B cell (primary cell): ENCODE measurements around the gene PCOLCE2. TPM values are rescaled to one million over a fixed set of nuclear protein-coding genes. Genes with fewer than 3 reads are reported as not detected.

ENCODE experiments used
- ATAC-seq: fragments of 200-7000 bp; cut with Tn5 transposase; one replicate; pipeline ENCODE4 v1.10.0; 2021; ENCODE audit warnings: low read depth, mild to moderate bottlenecking, moderate number of reproducible peaks, moderate library complexity
- CTCF ChIA-PET: fragments of 350-600 bp; sonication (Branson Sonifier 250); formaldehyde crosslinking; loops from one replicate; lab custom pipeline; 2021; ENCODE audit warnings: antibody characterized with exemption, inconsistent platforms; lab: Charles Lee
- POLR2A ChIA-PET: fragments of 350-600 bp; sonication (Branson Sonifier 250); formaldehyde crosslinking; loops from one replicate; lab custom pipeline; 2021; ENCODE audit warnings: antibody characterized with exemption; lab: Charles Lee
- DNase-seq: peaks from one replicate; pipeline ENCODE4 v3.0.0; 2013
- H2AFZ ChIP-seq: 2 replicates; pipeline ENCODE4 v1.6.1; 2012; ENCODE audit warnings: mild to moderate bottlenecking, low read depth, low read length; ENCODE audit not compliant: insufficient read depth, poor library complexity, severe bottlenecking
- H3K27ac ChIP-seq, 2 donors: 1 replicate in 1 of 2; 2 replicates in 1 of 2; pipeline ENCODE4 v1.5.1; 2012 to 2013; ENCODE audit warnings: low read length in 2 of 2, mild to moderate bottlenecking in 2 of 2, moderate library complexity in 1 of 2
- H3K27me3 ChIP-seq, 4 experiments: fragments of 200-600 bp in 1 of 4; sonication (generic) in 1 of 4; replicated peaks in 1 of 4; 1 replicate in 2 of 4; 2 replicates in 2 of 4; pipeline versions ENCODE4 v1.6.1 to v1.7.0; 2013 to 2016; ENCODE audit warnings: low read length in 3 of 4, mild to moderate bottlenecking in 2 of 4, mixed read lengths in 1 of 4, moderate library complexity in 1 of 4; ENCODE audit not compliant: insufficient read depth in 4 of 4, control insufficient read depth in 3 of 4; ENCODE audit errors: control extremely low read depth in 1 of 4
- H3K36me3 ChIP-seq, 2 experiments: replicated peaks in 1 of 2; 1 replicate in 1 of 2; 2 replicates in 1 of 2; pipeline versions ENCODE4 v1.6.1 to v1.7.1; 2013; ENCODE audit warnings: low read length in 1 of 2; ENCODE audit not compliant: insufficient read depth in 2 of 2, control insufficient read depth in 1 of 2; ENCODE audit errors: control extremely low read depth in 1 of 2, extremely low read depth in 1 of 2
- H3K4me1 ChIP-seq, 2 donors: fragments of 200-600 bp in 1 of 2; sonication (generic) in 1 of 2; 1 replicate in 1 of 2; 2 replicates in 1 of 2; pipeline versions ENCODE4 v1.5.1 to v1.6.1; 2013 to 2017; ENCODE audit warnings: low read length in 2 of 2; ENCODE audit not compliant: control insufficient read depth in 2 of 2, insufficient read depth in 2 of 2
- H3K4me2 ChIP-seq: replicated peaks from 2 replicates; pipeline ENCODE3; 2012; ENCODE audit warnings: mild to moderate bottlenecking, low read depth, low read length; ENCODE audit not compliant: poor library complexity, severe bottlenecking
- H3K4me3 ChIP-seq, 5 experiments: fragments of 200-600 bp in 1 of 5; sonication (generic) in 1 of 5; 1 replicate in 3 of 5; 2 replicates in 2 of 5; pipeline versions ENCODE4 v1.5.1 to v1.7.0; 2011 to 2016; ENCODE audit warnings: low read length in 4 of 5, mild to moderate bottlenecking in 4 of 5, low read depth in 2 of 5, control low read depth in 1 of 5, moderate library complexity in 1 of 5; ENCODE audit not compliant: insufficient read depth in 1 of 5; ENCODE audit errors: control extremely low read depth in 1 of 5, extremely low read depth in 1 of 5
- H3K79me2 ChIP-seq: fragments of 200-600 bp; sonication (generic); one replicate; pipeline ENCODE4 v1.6.0; 2016; ENCODE audit warnings: low read length; ENCODE audit not compliant: control insufficient read depth, insufficient read depth
- H3K9ac ChIP-seq: fragments of 200-600 bp; sonication (generic); 2 replicates; pipeline ENCODE4 v1.6.1; 2017; ENCODE audit warnings: mild to moderate bottlenecking, low read length, moderate library complexity
- H3K9me3 ChIP-seq, 3 donors: one replicate each; pipeline versions ENCODE4 v1.6.1 to v1.7.1; 2013; ENCODE audit warnings: low read length in 2 of 3; ENCODE audit not compliant: control insufficient read depth in 2 of 3, insufficient read depth in 1 of 3; ENCODE audit errors: control extremely low read depth in 1 of 3
- H4K20me1 ChIP-seq: 2 replicates; pipeline ENCODE4 v1.6.0; 2012; ENCODE audit warnings: mild to moderate bottlenecking, low read length; ENCODE audit not compliant: insufficient read depth, control insufficient read depth, poor library complexity, severe bottlenecking
- H3K27ac Mint-ChIP-seq: one replicate; pipeline ENCODE4 v1.8.0; 2021; ENCODE audit warnings: mixed read lengths
- H3K27me3 Mint-ChIP-seq: one replicate; pipeline ENCODE4 v1.8.0; 2021; ENCODE audit warnings: mixed read lengths
- H3K4me1 Mint-ChIP-seq: one replicate; pipeline ENCODE4 v1.8.0; 2021; ENCODE audit warnings: mixed read lengths
- H3K4me3 Mint-ChIP-seq: one replicate; pipeline ENCODE4 v1.8.0; 2021; ENCODE audit warnings: mixed read lengths
- H3K9me3 Mint-ChIP-seq: one replicate; pipeline ENCODE4 v1.8.0; 2022; ENCODE audit warnings: mixed read lengths; ENCODE audit not compliant: insufficient read depth
- EZH2 ChIP-seq: IDR thresholded peaks from 2 replicates; pipeline ENCODE4 v1.6.1; 2012; ENCODE audit warnings: borderline replicate concordance, low read depth, mild to moderate bottlenecking, moderate library complexity, low read length; ENCODE audit not compliant: insufficient read depth, poor library complexity, severe bottlenecking
- WGBS: methylation state at CpG from one replicate; pipeline ENCODE4 v1.1.5; 2013; ENCODE audit warnings: missing lambda C conversion rate; ENCODE audit not compliant: insufficient coverage; 5-methylcytosine and 5-hydroxymethylcytosine counted together
- intact Hi-C: fragments of 100-400 bp; cut with micrococcal nuclease; formaldehyde crosslinking; loops from one replicate; pipeline ENCODE4 v1.10.0; 2022
- polyA minus RNA-seq: library from RNA; depleted of rRNA, polyadenylated mRNA; stranded (reverse); fragments of >200 nt; gene quantifications from 2 replicates; pipeline ENCODE4 v1.2.3, GENCODE V29; 2012
- polyA plus RNA-seq: library from polyadenylated mRNA; depleted of rRNA; stranded (reverse); fragments of >200 nt; gene quantifications from 2 replicates; pipeline ENCODE4 v1.2.3, GENCODE V29; 2012
- total RNA-seq, 2 donors: library from RNA; stranded (reverse); fragments of 120-200 nt in 1 of 2; gene quantifications; 1 replicate in 1 of 2; 2 replicates in 1 of 2; pipeline versions ENCODE4 v1.2.3 to v1.2.4, GENCODE V29; 2013 to 2022
- TF ChIP-seq, protein P1 (sequence below): fragments of 200-600 bp; IDR thresholded peaks from one replicate; pipeline ENCODE4 v1.8.0; 2022; ENCODE audit warnings: antibody characterized with exemption, mild to moderate bottlenecking

Gene PCOLCE2
- not detected in 2 replicates for total RNA-seq
- total RNA-seq (2013) = not detected
- not detected in 2 replicates for polyA plus RNA-seq
- not detected in 2 replicates for polyA minus RNA-seq

DNA sequence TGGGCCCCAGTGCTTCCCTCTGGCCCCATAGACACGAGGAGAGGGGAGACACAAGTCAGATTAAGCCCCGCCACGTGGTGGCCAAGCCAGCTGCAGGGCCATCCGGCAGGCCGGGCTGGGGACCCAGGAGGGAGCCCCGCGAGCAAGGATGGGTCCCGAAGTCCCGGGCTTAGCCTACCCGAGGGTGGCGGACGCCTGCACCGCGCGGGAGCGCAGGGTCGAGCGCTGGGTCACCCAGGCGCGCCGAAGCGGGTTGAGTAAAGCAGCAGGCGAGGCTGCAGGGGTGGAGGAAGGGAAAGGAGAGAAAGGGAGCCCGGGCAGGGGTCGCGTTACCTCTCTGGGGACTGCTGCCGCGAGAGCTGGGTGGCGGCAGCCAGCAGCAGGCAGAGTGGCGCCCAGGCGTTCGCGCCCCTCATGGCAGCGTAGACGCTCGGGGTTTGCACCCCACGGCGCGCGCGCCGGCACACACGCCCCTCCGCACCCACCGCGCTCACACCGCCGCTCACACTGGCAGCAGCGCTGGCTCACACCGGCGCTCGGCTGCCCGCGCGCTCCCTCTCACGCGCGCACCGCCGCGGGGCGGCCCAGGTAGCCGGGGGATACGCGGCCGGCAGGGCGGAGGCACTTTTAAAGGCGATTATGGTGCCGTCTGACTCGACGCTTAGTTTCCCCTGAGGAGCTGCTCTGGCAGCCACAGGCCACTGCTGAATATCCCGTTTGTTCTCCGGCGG lies at the start of gene PCOLCE2:
Gene PCOLCE2 (minus strand): TSS at position 603 of the 731 bp plus-strand sequence. CDS start 187 bp downstream, at position 416.
- TF ChIP-seq, protein P1, sequence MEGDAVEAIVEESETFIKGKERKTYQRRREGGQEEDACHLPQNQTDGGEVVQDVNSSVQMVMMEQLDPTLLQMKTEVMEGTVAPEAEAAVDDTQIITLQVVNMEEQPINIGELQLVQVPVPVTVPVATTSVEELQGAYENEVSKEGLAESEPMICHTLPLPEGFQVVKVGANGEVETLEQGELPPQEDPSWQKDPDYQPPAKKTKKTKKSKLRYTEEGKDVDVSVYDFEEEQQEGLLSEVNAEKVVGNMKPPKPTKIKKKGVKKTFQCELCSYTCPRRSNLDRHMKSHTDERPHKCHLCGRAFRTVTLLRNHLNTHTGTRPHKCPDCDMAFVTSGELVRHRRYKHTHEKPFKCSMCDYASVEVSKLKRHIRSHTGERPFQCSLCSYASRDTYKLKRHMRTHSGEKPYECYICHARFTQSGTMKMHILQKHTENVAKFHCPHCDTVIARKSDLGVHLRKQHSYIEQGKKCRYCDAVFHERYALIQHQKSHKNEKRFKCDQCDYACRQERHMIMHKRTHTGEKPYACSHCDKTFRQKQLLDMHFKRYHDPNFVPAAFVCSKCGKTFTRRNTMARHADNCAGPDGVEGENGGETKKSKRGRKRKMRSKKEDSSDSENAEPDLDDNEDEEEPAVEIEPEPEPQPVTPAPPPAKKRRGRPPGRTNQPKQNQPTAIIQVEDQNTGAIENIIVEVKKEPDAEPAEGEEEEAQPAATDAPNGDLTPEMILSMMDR = no peak
- TF ChIP-seq EZH2 = no peak
- no peaks in the 10 kb centered on the region for H3K9me3 ChIP-seq
- H3K27me3 Mint-ChIP-seq = peaks cover 48% of the 10 kb centered on the region
- DNase-seq (peak; percentile 20), ATAC-seq (peak; percentile 10)
- H3K4me1 ChIP-seq = peaks cover 12 to 13% of the 10 kb centered on the region in 2 donors
- H3K27me3 ChIP-seq = peaks cover 0 to 30% (median 17%) of the 10 kb centered on the region in 4 experiments
- no peaks in the 10 kb centered on the region for H3K36me3 ChIP-seq
- H3K4me1 Mint-ChIP-seq = peaks cover 6% of the 10 kb centered on the region
- H3K9me3 Mint-ChIP-seq = no peaks in the 10 kb centered on the region
- peak within 1 kb of the TSS; percentile 62 for H2AFZ ChIP-seq
- intact Hi-C loops = no loop called here
- peak within 1 kb of the TSS; percentile 58 for H3K4me3 Mint-ChIP-seq
- no peaks in the 10 kb centered on the region for H3K79me2 ChIP-seq
- ChIA-PET POLR2A (no interaction called here), CTCF (no interaction called here)
- no peaks in the 10 kb centered on the region for H4K20me1 ChIP-seq
- no peak within 1 kb of the TSS for H3K27ac Mint-ChIP-seq
- H3K4me3 ChIP-seq = peak within 1 kb of the TSS in 3 of 5 experiments; percentile 33 to 46 (median 40)
- H3K9ac ChIP-seq = peak within 1 kb of the TSS; percentile 45
- WGBS = 2% methylated on average over 74 of the region's 74 CpGs
- peak within 1 kb of the TSS; percentile 75 for H3K4me2 ChIP-seq
- H3K27ac ChIP-seq = no peak within 1 kb of the TSS

- H3K27ac Mint-ChIP-seq = no peak overlapping the region
- Histone ChIP-seq H3K27me3 (no peaks in the 10 kb centered on the region), H3K4me3 (no peak overlapping the region), H3K27ac (no peak overlapping the region), H3K9ac (no peak overlapping the region), H3K36me3 (no peaks in the 10 kb centered on the region), H4K20me1 (no peaks in the 10 kb centered on the region), H3K4me1 (no peaks in the 10 kb centered on the region), H2AFZ (no peak overlapping the region), H3K4me2 (no peak overlapping the region), H3K9me3 (no peaks in the 10 kb centered on the region), H3K79me2 (no peaks in the 10 kb centered on the region)
- CTCF ChIA-PET = no interaction called here
- intact Hi-C loops = no loop called here
- peaks cover 21% of the 10 kb centered on the region for H3K27me3 Mint-ChIP-seq
- 72% methylated on average over 3 of the region's 5 CpGs for WGBS
- H3K9me3 Mint-ChIP-seq = no peaks in the 10 kb centered on the region
- ATAC-seq (no peak), DNase-seq (no peak)
- no peak overlapping the region for H3K4me3 Mint-ChIP-seq
- TF ChIP-seq, protein P1 = no peak
- no peak for TF ChIP-seq EZH2
- POLR2A ChIA-PET = no interaction called here
- H3K4me1 Mint-ChIP-seq = no peaks in the 10 kb centered on the region
These were observed 47.1 kb upstream of the PCOLCE2 start for GRCh38 chr3:142935963-142936362.
